Measurements from ENCODE around the gene IBTK. TPM values are rescaled to one million over a fixed set of nuclear protein-coding genes. Genes with fewer than 3 reads are reported as not detected.

Gene IBTK
- total RNA-seq, 1 experiment from 2014 or later: 17.1 TPM

DNA sequence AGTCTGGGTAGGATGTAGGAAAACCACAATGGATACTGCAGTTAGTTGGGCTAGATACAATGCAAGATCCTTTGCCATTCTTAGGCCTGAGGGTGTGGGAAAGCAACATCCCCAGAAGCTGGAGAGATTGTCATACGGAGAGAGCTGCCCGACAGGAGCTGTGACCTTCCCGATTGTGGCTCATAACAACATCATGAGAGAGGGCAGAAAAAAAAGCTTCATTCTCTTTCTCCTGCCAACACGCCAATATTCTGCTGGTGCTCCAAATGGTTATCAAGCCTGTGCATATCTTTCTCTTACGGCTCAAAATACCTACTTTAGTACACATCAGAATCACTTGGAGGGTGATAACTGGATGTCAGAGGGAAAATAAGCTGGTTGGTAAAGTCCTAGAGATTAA, 81.1 kb downstream of the IBTK start:
- no peaks in the 10 kb centered on the region for H4K20me1 ChIP-seq (ENCODE audit: control insufficient read depth, insufficient read depth, insufficient read length)

More for the DNA sequence above, 81.1 kb downstream of the IBTK start:
- Histone ChIP-seq H3K4ac (ENCODE audit: low read depth, low read length) (no peak overlapping the region), H2BK5ac (ENCODE audit: insufficient read length, low read length) (no peak overlapping the region), H3K4me2 (ENCODE audit: insufficient read depth, insufficient read length, low read length) (no peak overlapping the region), H4K91ac (ENCODE audit: insufficient read length, low read depth, low read length) (no peak overlapping the region), H2AFZ (ENCODE audit: low read length) (no peak overlapping the region), H3K9ac (ENCODE audit: extremely low read depth, insufficient read length, low read length) (no peak overlapping the region), H3K27ac (ENCODE audit: insufficient read length, low read depth, low read length) (no peak overlapping the region), H3K23me2 (ENCODE audit: insufficient read length, low read depth, low read length, poor library complexity, severe bottlenecking) (no peaks in the 10 kb centered on the region), H4K5ac (ENCODE audit: insufficient read length, low read depth, low read length) (no peak overlapping the region), H2AK5ac (ENCODE audit: insufficient read length, low read length) (no peak overlapping the region), H3K9me3 (ENCODE audit: control insufficient read depth, low read depth, low read length) (no peaks in the 10 kb centered on the region), H3K4me1 (ENCODE audit: insufficient read depth, low read length) (no peaks in the 10 kb centered on the region), H3K14ac (ENCODE audit: insufficient read depth, low read length) (no peak overlapping the region), H2BK12ac (ENCODE audit: insufficient read length, low read depth, low read length) (no peak overlapping the region), H3K18ac (ENCODE audit: insufficient read length, low read depth, low read length) (no peak overlapping the region), H3K79me2 (ENCODE audit: insufficient read depth, low read length) (no peaks in the 10 kb centered on the region), H4K8ac (replicated peaks; ENCODE audit: insufficient read length, low read depth, low read length) (no peak overlapping the region), H3T11ph (ENCODE audit: low read length) (no peak overlapping the region), H2BK15ac (ENCODE audit: low read depth, low read length) (no peak overlapping the region), H3K27me3 (ENCODE audit: insufficient read depth, low read length) (no peaks in the 10 kb centered on the region), H3K79me1 (ENCODE audit: insufficient read depth, low read depth, low read length, poor library complexity, severe bottlenecking) (no peaks in the 10 kb centered on the region), H2BK20ac (ENCODE audit: low read depth, low read length, poor library complexity, severe bottlenecking) (no peak overlapping the region), H2BK120ac (ENCODE audit: low read depth, low read length, poor library complexity, severe bottlenecking) (no peak overlapping the region), H3K56ac (ENCODE audit: insufficient read length, low read depth, low read length) (no peak overlapping the region), H3K23ac (ENCODE audit: insufficient read length, low read depth, low read length) (no peak overlapping the region)
- H3K27ac Mint-ChIP-seq: no peak overlapping the region
- H3K4me1 Mint-ChIP-seq: no peaks in the 10 kb centered on the region
- H3K36me3 Mint-ChIP-seq (ENCODE audit: insufficient read depth in 1 of 3, low read depth in 3 of 3): peaks cover 2 to 28% (median 14%) of the 10 kb centered on the region in 3 experiments; a peak in 6 of 7 replicates
- WGBS (ENCODE audit: extremely low coverage, insufficient read length, low lambda C conversion rate): no CpG with 5 or more reads among the region's 5 CpGs
- no peak for DNase-seq
- no peaks in the 10 kb centered on the region for H3K27me3 Mint-ChIP-seq (ENCODE audit: low read depth)
- H3K4me3 Mint-ChIP-seq: no peak overlapping the region
- TF ChIP-seq, protein P1, sequence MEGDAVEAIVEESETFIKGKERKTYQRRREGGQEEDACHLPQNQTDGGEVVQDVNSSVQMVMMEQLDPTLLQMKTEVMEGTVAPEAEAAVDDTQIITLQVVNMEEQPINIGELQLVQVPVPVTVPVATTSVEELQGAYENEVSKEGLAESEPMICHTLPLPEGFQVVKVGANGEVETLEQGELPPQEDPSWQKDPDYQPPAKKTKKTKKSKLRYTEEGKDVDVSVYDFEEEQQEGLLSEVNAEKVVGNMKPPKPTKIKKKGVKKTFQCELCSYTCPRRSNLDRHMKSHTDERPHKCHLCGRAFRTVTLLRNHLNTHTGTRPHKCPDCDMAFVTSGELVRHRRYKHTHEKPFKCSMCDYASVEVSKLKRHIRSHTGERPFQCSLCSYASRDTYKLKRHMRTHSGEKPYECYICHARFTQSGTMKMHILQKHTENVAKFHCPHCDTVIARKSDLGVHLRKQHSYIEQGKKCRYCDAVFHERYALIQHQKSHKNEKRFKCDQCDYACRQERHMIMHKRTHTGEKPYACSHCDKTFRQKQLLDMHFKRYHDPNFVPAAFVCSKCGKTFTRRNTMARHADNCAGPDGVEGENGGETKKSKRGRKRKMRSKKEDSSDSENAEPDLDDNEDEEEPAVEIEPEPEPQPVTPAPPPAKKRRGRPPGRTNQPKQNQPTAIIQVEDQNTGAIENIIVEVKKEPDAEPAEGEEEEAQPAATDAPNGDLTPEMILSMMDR (conservative IDR thresholded peaks at IDR 0.05): no peak
- no peaks in the 10 kb centered on the region for H3K9me3 Mint-ChIP-seq

Data from H9 (cell line).